ENCODE data around the gene LOC101059915.

DNA sequence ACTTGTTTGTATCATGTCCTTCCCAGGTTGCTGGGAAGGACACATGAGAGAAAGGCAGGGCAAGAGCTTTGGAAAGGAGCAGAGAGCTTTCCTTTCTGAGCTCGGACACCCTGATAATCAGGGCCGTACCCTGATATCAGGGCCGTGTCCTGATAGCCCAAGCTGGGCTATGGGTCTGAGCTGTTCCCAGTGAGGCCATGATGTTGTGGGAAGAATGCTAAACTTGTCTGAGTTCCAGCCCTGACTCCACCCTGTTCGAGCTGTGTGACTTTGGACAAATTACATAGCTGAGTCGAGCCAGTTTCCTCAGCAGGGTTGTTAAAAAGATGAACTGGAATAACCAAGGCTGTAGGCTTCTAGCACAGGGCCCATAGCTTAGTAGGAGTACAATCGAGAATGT is 45.7 kb upstream of the LOC101059915 start:
- TF ChIP-seq, protein P1, sequence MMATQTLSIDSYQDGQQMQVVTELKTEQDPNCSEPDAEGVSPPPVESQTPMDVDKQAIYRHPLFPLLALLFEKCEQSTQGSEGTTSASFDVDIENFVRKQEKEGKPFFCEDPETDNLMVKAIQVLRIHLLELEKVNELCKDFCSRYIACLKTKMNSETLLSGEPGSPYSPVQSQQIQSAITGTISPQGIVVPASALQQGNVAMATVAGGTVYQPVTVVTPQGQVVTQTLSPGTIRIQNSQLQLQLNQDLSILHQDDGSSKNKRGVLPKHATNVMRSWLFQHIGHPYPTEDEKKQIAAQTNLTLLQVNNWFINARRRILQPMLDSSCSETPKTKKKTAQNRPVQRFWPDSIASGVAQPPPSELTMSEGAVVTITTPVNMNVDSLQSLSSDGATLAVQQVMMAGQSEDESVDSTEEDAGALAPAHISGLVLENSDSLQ (IDR thresholded peaks at IDR 0.05): no peak
- TF ChIP-seq NFRKB (IDR thresholded peaks at IDR 0.05) (no peak), TARDBP (IDR thresholded peaks at IDR 0.05) (no peak), BHLHE40 (IDR thresholded peaks at IDR 0.05; ENCODE audit: borderline replicate concordance) (no peak), SUZ12 (IDR thresholded peaks at IDR 0.05) (no peak), FOXA1 (IDR thresholded peaks at IDR 0.05) (no peak), FOXK2 (IDR thresholded peaks at IDR 0.05) (no peak), CTBP1 (IDR thresholded peaks at IDR 0.05; ENCODE audit: borderline replicate concordance) (no peak), HDGF (IDR thresholded peaks at IDR 0.05; ENCODE audit: borderline replicate concordance) (no peak), SP1 (IDR thresholded peaks at IDR 0.05) (no peak), FOXM1 (IDR thresholded peaks at IDR 0.05; ENCODE audit: borderline replicate concordance) (no peak), ZNF384 (IDR thresholded peaks at IDR 0.05) (no peak), LEF1 (IDR thresholded peaks at IDR 0.05; ENCODE audit: borderline replicate concordance) (no peak)
